Panc1 (cell line): ENCODE measurements around the gene LPA. TPM values are rescaled to one million over a fixed set of nuclear protein-coding genes. Genes with fewer than 3 reads are reported as not detected.
A peak's percentile ranks its signal among the peaks of the same experiment; 100 is the strongest.
"Not testable (repeated sequence)": the region's sequence is repeated elsewhere in the genome, so short reads cannot be mapped to it uniquely, and the experiment has no call there.

ENCODE experiments used
- ATAC-seq: fragments of 200-7000 bp; cut with Tn5 transposase; 2 replicates; pipeline ENCODE4 v1.9.1; 2020; ENCODE audit warnings: mild to moderate bottlenecking, moderate library complexity
- Bru-seq: library from RNA; stranded (reverse); fragments of 400-500 nt; gene quantifications from one replicate; lab custom pipeline; 2021; lab: Mats Ljungman, UMichigan
- BruChase-seq, 2 experiments: library from RNA; stranded (reverse); fragments of 400-500 nt; gene quantifications; one replicate each; lab custom pipeline; 2021; lab: Mats Ljungman, UMichigan
- BruUV-seq: library from RNA; stranded (reverse); fragments of 400-500 nt; replicated peaks from 2 replicates; lab custom pipeline; 2021; lab: Mats Ljungman, UMichigan
- CTCF ChIA-PET: fragments of 300-600 bp; sonication (Branson Sonifier 250); formaldehyde crosslinking; loops from one replicate; lab custom pipeline; 2022; ENCODE audit warnings: antibody characterized with exemption; lab: Charles Lee
- POLR2A ChIA-PET: fragments of 300-600 bp; sonication (Branson Sonifier 250); formaldehyde crosslinking; loops from one replicate; lab custom pipeline; 2022; ENCODE audit warnings: antibody characterized with exemption; lab: Charles Lee
- DNase-seq: peaks from one replicate; pipeline ENCODE4 v3.0.0-alpha.2; 2010; ENCODE audit warnings: low read depth, low spot score
- H3K27ac ChIP-seq: 2 replicates; pipeline ENCODE4 v1.5.1; 2011; ENCODE audit warnings: mild to moderate bottlenecking, low read length, inconsistent platforms
- H3K27me3 ChIP-seq: fragments of 200-500 bp; sonication (Bioruptor generic); 2 replicates; pipeline ENCODE4 v1.6.0; 2014; ENCODE audit warnings: low read length, inconsistent platforms; ENCODE audit not compliant: control insufficient read depth, insufficient read depth
- H3K36me3 ChIP-seq: fragments of 200-500 bp; sonication (Bioruptor generic); 2 replicates; pipeline ENCODE4 v1.5.1; 2014; ENCODE audit warnings: inconsistent platforms, mild to moderate bottlenecking, low read length, moderate library complexity; ENCODE audit not compliant: control insufficient read depth, insufficient read depth
- H3K4me1 ChIP-seq: 2 replicates; pipeline ENCODE4 v1.5.1; 2011; ENCODE audit warnings: inconsistent platforms, mild to moderate bottlenecking, low read length, moderate library complexity; ENCODE audit not compliant: control insufficient read depth, insufficient read depth
- H3K4me3 ChIP-seq, 2 experiments: 2 replicates each; pipeline ENCODE4 v1.5.1; 2011 to 2012; ENCODE audit warnings: low read depth in 2 of 2, low read length in 2 of 2, mild to moderate bottlenecking in 2 of 2, inconsistent platforms in 1 of 2, moderate library complexity in 1 of 2
- H3K9me3 ChIP-seq: fragments of 200-500 bp; sonication (Bioruptor generic); 2 replicates; pipeline ENCODE4 v1.5.1; 2014; ENCODE audit warnings: low read depth, mild to moderate bottlenecking, inconsistent platforms, low read length, moderate library complexity; ENCODE audit not compliant: control insufficient read depth, insufficient read depth
- in situ Hi-C: cut with HindIII; loops from 2 replicates; pipeline ENCODE4 v1.10.0; 2016; ENCODE audit warnings: low sequenced_read_pairs, low pct_unique_long_range_greater_than_20kb
- intact Hi-C: fragments of 100-400 bp; cut with micrococcal nuclease; formaldehyde crosslinking; loops from one replicate; pipeline ENCODE4 v1.10.0; 2022; ENCODE audit not compliant: unreplicated experiment
- long read RNA-seq: library from polyadenylated mRNA; unstranded; transcript quantifications from one replicate; pipeline ENCODE4 v2.0.0, GENCODE V29; 2021; ENCODE audit not compliant: unreplicated experiment
- polyA plus RNA-seq: library from polyadenylated mRNA; unstranded; fragments of >200 nt; gene quantifications from one replicate; pipeline ENCODE4 v1.2.1, GENCODE V29; 2012; ENCODE audit warnings: missing spikeins; ENCODE audit not compliant: insufficient read length
- total RNA-seq: library from RNA; stranded (reverse); gene quantifications from one replicate; pipeline ENCODE4 v1.2.1, GENCODE V29; 2021; ENCODE audit not compliant: unreplicated experiment

LPA gene, protein sequence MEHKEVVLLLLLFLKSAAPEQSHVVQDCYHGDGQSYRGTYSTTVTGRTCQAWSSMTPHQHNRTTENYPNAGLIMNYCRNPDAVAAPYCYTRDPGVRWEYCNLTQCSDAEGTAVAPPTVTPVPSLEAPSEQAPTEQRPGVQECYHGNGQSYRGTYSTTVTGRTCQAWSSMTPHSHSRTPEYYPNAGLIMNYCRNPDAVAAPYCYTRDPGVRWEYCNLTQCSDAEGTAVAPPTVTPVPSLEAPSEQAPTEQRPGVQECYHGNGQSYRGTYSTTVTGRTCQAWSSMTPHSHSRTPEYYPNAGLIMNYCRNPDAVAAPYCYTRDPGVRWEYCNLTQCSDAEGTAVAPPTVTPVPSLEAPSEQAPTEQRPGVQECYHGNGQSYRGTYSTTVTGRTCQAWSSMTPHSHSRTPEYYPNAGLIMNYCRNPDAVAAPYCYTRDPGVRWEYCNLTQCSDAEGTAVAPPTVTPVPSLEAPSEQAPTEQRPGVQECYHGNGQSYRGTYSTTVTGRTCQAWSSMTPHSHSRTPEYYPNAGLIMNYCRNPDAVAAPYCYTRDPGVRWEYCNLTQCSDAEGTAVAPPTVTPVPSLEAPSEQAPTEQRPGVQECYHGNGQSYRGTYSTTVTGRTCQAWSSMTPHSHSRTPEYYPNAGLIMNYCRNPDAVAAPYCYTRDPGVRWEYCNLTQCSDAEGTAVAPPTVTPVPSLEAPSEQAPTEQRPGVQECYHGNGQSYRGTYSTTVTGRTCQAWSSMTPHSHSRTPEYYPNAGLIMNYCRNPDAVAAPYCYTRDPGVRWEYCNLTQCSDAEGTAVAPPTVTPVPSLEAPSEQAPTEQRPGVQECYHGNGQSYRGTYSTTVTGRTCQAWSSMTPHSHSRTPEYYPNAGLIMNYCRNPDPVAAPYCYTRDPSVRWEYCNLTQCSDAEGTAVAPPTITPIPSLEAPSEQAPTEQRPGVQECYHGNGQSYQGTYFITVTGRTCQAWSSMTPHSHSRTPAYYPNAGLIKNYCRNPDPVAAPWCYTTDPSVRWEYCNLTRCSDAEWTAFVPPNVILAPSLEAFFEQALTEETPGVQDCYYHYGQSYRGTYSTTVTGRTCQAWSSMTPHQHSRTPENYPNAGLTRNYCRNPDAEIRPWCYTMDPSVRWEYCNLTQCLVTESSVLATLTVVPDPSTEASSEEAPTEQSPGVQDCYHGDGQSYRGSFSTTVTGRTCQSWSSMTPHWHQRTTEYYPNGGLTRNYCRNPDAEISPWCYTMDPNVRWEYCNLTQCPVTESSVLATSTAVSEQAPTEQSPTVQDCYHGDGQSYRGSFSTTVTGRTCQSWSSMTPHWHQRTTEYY (N-terminal part only)
- total RNA-seq (0.21 TPM), Bru-seq, nascent RNA (percentile 4 among the genes with signal in this experiment), BruChase-seq, experiment 1, labeled RNA remaining after a 2-hour chase (percentile 4 among the genes with signal in this experiment), BruChase-seq, experiment 2, labeled RNA remaining after a 6-hour chase (percentile 4 among the genes with signal in this experiment)
- 0.21 TPM for polyA plus RNA-seq
- long read RNA-seq: 0 reads

DNA sequence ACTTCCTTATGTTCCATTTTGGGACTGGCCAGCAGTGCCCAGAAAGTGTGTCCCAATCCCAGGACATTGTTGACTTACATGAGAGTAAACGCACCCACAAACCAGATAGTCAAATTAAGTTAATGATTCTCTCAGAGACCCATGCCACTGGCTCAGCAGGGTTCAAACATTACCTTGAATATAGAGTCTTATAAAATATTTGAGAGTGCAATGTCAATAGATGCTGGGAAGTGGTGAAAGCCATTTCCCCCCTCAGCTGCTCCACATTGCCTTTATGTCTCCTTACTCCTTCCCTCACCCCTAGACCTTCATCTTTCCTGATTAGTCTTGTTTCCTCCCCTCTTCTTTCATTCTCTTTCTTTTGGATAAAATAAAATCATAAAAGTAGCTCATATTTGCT is at the start of gene LPA:
Gene LPA, minus strand, starts transcription at position 78 of the 400 bp plus-strand sequence. Its CDS starts 61 bp downstream, at position 17.
- POLR2A ChIA-PET, H3K27me3 ChIP-seq, H3K4me3 ChIP-seq, DNase-seq, in situ Hi-C loops, H3K9me3 ChIP-seq, intact Hi-C loops, H3K36me3 ChIP-seq, H3K27ac ChIP-seq, H3K4me1 ChIP-seq, ATAC-seq, BruUV-seq: not testable (repeated sequence)
- CTCF ChIA-PET: interaction anchor here (0.9 kb wide), 1 partner anchor 144 kb away, joined by 5 read pairs; no protein-coding TSS in a partner anchor

DNA sequence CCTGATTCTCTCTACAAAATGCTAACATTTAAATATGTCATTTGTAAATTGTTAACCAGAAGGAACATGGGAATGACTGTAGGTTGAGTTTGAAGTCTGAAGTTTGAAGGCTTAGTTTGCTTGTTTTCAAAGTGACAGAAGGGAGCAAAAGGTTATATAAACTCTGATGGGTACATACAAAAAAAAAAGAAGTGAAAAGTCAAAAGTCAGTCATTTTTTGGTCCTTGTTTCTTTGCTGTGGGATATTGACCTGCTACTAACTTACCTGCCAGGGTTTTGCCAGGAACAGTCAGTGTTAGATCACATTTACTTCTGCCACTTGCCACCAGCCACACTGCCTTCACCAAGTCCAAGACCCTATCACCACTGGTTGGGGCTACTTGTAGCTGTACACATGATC is 44.9 kb upstream of the LPA start:
- intact Hi-C loops, POLR2A ChIA-PET, CTCF ChIA-PET, in situ Hi-C loops, H3K4me3 ChIP-seq, ATAC-seq, H3K36me3 ChIP-seq, DNase-seq, H3K27ac ChIP-seq, H3K4me1 ChIP-seq, BruUV-seq, H3K9me3 ChIP-seq, H3K27me3 ChIP-seq: not testable (repeated sequence)

DNA sequence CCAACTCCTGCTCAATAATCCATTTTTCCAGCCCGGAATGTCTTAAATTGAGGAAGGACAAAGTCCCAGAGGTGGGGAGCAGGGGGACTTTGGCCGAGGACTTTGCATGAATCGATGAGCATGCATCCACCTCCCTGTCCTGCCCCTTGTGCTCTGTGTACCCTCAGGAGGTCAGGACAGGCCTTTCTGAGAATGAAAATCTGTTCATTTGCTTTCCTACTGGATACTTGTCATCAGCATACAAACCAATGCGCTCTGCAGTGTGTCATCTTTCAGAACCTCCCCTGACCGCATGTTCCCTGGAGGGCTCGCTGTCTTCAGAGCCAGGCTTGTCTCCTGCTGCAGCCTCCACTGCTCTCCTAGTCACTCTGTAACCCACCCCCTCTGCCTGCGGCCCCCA is 40.6 kb upstream of the LPA start:
- in situ Hi-C loops, DNase-seq, CTCF ChIA-PET, H3K9me3 ChIP-seq, H3K4me3 ChIP-seq, H3K27ac ChIP-seq, H3K4me1 ChIP-seq, ATAC-seq, H3K27me3 ChIP-seq, H3K36me3 ChIP-seq, intact Hi-C loops, BruUV-seq, POLR2A ChIA-PET: not testable (repeated sequence)

DNA sequence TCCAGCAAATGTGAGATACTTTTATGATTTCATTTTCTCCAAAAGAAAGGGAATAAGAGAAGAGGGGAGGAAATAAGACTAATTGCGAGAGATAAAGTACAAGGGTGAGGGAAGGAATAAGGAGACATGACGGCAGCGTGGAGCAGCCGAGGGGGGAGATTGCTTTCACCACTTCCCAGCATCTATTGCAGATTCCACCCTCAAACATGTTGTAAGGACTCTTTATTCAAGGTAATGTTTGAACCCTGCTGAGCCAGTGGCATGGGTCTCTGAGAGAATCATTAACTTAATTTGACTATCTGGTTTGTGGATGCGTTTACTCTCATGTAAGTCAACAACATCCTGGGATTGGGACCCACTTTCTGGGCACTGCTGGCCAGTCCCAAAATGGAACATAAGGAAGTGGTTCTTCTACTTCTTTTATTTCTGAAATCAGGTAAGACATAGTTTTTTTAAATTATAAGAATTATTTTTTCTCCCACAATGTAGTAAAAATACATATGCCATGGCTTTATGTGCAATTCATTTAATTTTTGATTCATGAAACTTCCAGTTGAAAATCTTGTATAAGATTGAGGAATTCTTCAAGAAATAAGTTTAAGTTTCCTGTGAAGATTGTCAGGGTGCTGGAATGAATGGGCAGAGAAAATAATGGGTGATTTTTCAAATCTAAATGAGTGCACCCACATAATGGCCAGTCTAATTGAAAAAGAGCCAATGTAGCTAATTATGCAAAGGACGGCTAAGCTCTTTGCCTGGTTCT is 38.0 kb upstream of the LPA start, which contains the start of gene PLG:
Gene PLG, plus strand, starts transcription at position 327 of the 763 bp plus-strand sequence. Its CDS starts 61 bp downstream, at position 388.
- in situ Hi-C loops: not testable (repeated sequence)

More for the DNA sequence above, 38.0 kb upstream of the LPA start, which contains the start of gene PLG:
- H3K36me3 ChIP-seq, BruUV-seq, intact Hi-C loops, H3K27ac ChIP-seq, H3K9me3 ChIP-seq, CTCF ChIA-PET, H3K27me3 ChIP-seq, ATAC-seq, H3K4me1 ChIP-seq, POLR2A ChIA-PET, H3K4me3 ChIP-seq, DNase-seq: not testable (repeated sequence)
